Hepatocyte (in vitro differentiated cells): ENCODE data around the gene VILL. TPM values are rescaled to one million over a fixed set of nuclear protein-coding genes. Genes with fewer than 3 reads are reported as not detected.
A peak's percentile ranks its signal among the peaks of the same experiment; 100 is the strongest.

ENCODE experiments used
- DNase-seq: peaks from one replicate; pipeline ENCODE4 v3.0.0-alpha.2; 2016; ENCODE audit warnings: low spot score
- H2AFZ ChIP-seq: fragments of 200-600 bp; sonication (generic); 2 replicates; pipeline ENCODE4 v1.6.0; 2016; ENCODE audit warnings: antibody characterized with exemption, mild to moderate bottlenecking
- H3K27ac ChIP-seq: fragments of 200-600 bp; sonication (generic); 2 replicates; pipeline ENCODE4 v1.5.1; 2016; ENCODE audit warnings: mild to moderate bottlenecking
- H3K27me3 ChIP-seq: fragments of 200-600 bp; sonication (generic); 2 replicates; pipeline ENCODE4 v1.6.1; 2016
- H3K36me3 ChIP-seq: fragments of 200-600 bp; sonication (generic); replicated peaks from 2 replicates; pipeline ENCODE4 v1.5.1; 2016; ENCODE audit warnings: low read depth; ENCODE audit not compliant: insufficient read depth
- H3K4me1 ChIP-seq: fragments of 200-600 bp; sonication (generic); 2 replicates; pipeline ENCODE4 v1.5.1; 2016; ENCODE audit warnings: mild to moderate bottlenecking, moderate library complexity; ENCODE audit not compliant: insufficient read depth
- H3K4me2 ChIP-seq: fragments of 200-600 bp; sonication (generic); 2 replicates; pipeline ENCODE4 v1.6.0; 2016
- H3K4me3 ChIP-seq: fragments of 200-600 bp; sonication (generic); 2 replicates; pipeline ENCODE4 v1.5.1; 2016; ENCODE audit warnings: mild to moderate bottlenecking
- H3K79me2 ChIP-seq: fragments of 200-600 bp; sonication (generic); 2 replicates; pipeline ENCODE4 v1.6.0; 2017; ENCODE audit warnings: mild to moderate bottlenecking
- H3K9me2 ChIP-seq: fragments of 200-600 bp; sonication (generic); replicated peaks from 2 replicates; pipeline ENCODE4 v1.6.0; 2017; ENCODE audit warnings: mild to moderate bottlenecking; ENCODE audit not compliant: insufficient read depth
- H3K9me3 ChIP-seq: fragments of 200-600 bp; sonication (generic); 2 replicates; pipeline ENCODE4 v1.5.1; 2016; ENCODE audit warnings: low read depth, mild to moderate bottlenecking
- H4K20me1 ChIP-seq: fragments of 200-600 bp; sonication (generic); 2 replicates; pipeline ENCODE4 v1.6.0; 2016; ENCODE audit warnings: mild to moderate bottlenecking; ENCODE audit not compliant: insufficient read depth, poor library complexity, severe bottlenecking
- CTCF ChIP-seq: fragments of 200-600 bp; sonication (generic); IDR thresholded peaks from 2 replicates; pipeline ENCODE4 v1.5.1; 2016; ENCODE audit warnings: antibody characterized with exemption, mild to moderate bottlenecking; ENCODE audit not compliant: poor library complexity
- EZH2 ChIP-seq: fragments of 200-600 bp; sonication (generic); IDR thresholded peaks from 2 replicates; pipeline ENCODE4 v1.6.1; 2016; ENCODE audit warnings: antibody characterized with exemption, mild to moderate bottlenecking, borderline replicate concordance
- EZH2phosphoT487 ChIP-seq: fragments of 200-600 bp; sonication (generic); IDR thresholded peaks from one replicate; pipeline ENCODE4 v1.6.1; 2018; ENCODE audit warnings: antibody characterized with exemption, mild to moderate bottlenecking, low read depth, moderate library complexity; ENCODE audit not compliant: unreplicated experiment, severe bottlenecking
- WGBS: methylation state at CpG from one replicate; pipeline ENCODE4 v1.1.6; 2016; ENCODE audit warnings: low lambda C conversion rate; ENCODE audit errors: missing lambda C conversion rate; 5-methylcytosine and 5-hydroxymethylcytosine counted together
- polyA plus RNA-seq: library from polyadenylated mRNA; unstranded; fragments of >200 nt; fragmentation: Nextera tagmentation; extraction: Ambion mirVana; gene quantifications from 2 replicates; pipeline ENCODE4 v1.2.1, GENCODE V29; 2016
- total RNA-seq: library from RNA; depleted of rRNA; stranded (reverse); fragments of >200 nt; gene quantifications from 2 replicates; pipeline ENCODE4 v1.2.3, GENCODE V29; 2014

Gene VILL
- total and polyA plus RNA-seq, 2 experiments from 2014 or later: 39.3 to 47.4 TPM

DNA sequence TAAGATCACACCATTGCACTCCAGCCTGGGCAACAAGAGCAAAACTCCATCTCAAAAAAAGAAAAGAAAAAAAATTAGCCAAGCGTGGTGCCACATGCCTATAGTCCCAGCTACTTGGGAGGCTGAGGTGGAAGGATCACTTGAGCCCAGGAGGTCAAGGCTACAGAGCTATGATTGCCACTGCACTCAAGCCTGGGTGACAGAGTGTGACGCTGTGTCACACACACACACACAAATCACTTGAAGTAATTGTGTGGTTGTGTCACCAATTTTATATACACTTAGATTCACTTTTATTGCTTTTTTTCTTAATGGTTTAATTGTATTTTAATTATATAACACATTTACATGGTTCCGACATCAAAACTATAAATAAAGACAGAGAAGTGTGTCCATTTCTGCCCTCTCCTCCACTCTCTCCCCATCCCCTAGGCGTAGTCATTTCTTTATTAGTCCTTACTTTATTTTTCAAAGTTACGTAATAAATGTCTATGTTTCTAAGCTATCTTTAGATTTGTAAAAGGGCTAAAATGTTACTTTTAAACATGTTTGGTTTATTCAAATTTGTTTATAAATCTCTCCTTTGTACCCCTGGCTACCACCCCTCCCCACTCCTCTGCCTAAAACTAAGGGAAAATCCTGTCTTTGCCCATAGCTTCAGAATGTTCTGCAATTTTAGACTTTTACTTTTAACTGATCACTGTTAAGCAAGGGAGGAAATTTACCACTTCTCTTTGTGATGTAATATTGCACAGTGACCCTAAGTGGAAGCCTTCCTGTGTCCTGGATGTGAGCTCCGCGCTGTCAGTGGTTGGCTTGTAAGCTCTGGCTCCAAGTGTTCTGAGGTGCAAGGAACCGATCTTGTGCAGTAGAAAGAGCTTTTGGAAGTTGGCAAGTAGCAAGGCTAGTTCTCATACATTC, 10.8 kb upstream of the VILL start:
- Histone ChIP-seq H3K4me2 (no peak overlapping the region), H3K36me3 (no peaks in the 10 kb centered on the region), H4K20me1 (no peaks in the 10 kb centered on the region), H3K27me3 (no peaks in the 10 kb centered on the region), H2AFZ (no peak overlapping the region), H3K4me3 (no peak overlapping the region), H3K27ac (no peak overlapping the region), H3K79me2 (no peaks in the 10 kb centered on the region), H3K9me3 (no peaks in the 10 kb centered on the region), H3K4me1 (peaks cover 7% of the 10 kb centered on the region), H3K9me2 (no peaks in the 10 kb centered on the region)
- 95% methylated on average over 8 of the region's 8 CpGs for WGBS
- TF ChIP-seq CTCF: no peak
- no peak for TF ChIP-seq EZH2
- no peak for TF ChIP-seq EZH2phosphoT487
- no peak for DNase-seq

- Histone ChIP-seq H3K4me3 (no peak overlapping the region), H3K4me2 (no peak overlapping the region)
Measured at GRCh38 chr3:37980462-37981347, 9.9 kb upstream of the VILL start.

DNA sequence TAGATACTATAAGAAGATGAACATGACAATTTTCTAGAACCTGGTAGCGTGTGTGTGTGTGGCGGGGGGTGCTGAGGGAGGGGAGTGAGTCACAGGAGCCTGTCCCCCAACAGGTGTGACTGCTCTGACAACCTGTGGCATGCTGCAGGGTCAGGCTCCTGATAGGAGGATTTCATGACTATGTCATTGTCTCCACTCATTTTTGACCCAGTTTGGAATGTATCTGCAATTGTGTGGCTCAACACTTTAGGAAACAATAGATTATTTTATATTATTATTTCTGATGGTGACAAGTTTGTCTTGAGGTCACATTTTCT, 9.3 kb upstream of the VILL start:
- H3K9me3 ChIP-seq: no peaks in the 10 kb centered on the region
- peak overlapping the region; percentile 17 for H3K27ac ChIP-seq
- H3K4me1 ChIP-seq: peaks cover 18% of the 10 kb centered on the region
- H2AFZ ChIP-seq: no peak overlapping the region
- no peak overlapping the region for H3K4me3 ChIP-seq
- H3K9me2 ChIP-seq: no peaks in the 10 kb centered on the region
- DNase-seq: no peak
- H3K36me3 ChIP-seq: no peaks in the 10 kb centered on the region
- H3K27me3 ChIP-seq: no peaks in the 10 kb centered on the region
- WGBS: 81% methylated on average over 2 of the region's 2 CpGs
- H4K20me1 ChIP-seq: no peaks in the 10 kb centered on the region
- H3K4me2 ChIP-seq: no peak overlapping the region
- TF ChIP-seq CTCF (no peak), EZH2 (no peak), EZH2phosphoT487 (no peak)
- H3K79me2 ChIP-seq: no peaks in the 10 kb centered on the region

More at GRCh38 chr3:37980462-37981347, 9.9 kb upstream of the VILL start:
- Histone ChIP-seq H4K20me1 (no peaks in the 10 kb centered on the region), H3K27ac (peak overlapping the region; percentile 1), H3K9me3 (no peaks in the 10 kb centered on the region), H3K36me3 (no peaks in the 10 kb centered on the region), H3K79me2 (no peaks in the 10 kb centered on the region), H2AFZ (no peak overlapping the region), H3K4me1 (peaks cover 12% of the 10 kb centered on the region), H3K9me2 (no peaks in the 10 kb centered on the region), H3K27me3 (no peaks in the 10 kb centered on the region)
- no peak for DNase-seq
- WGBS: 82% methylated on average over 14 of the region's 14 CpGs
- TF ChIP-seq CTCF: no peak
